OCI-M2 (cell line): ENCODE data around the gene CHRNG.
"Not testable (repeated sequence)": the region's sequence is repeated elsewhere in the genome, so short reads cannot be mapped to it uniquely, and the experiment has no call there.

Experiments used
- DNase-seq: peaks from one replicate; lab custom pipeline; 2025; ENCODE audit not compliant: unreplicated experiment; lab: John Stamatoyannopoulos, UW

Gene CHRNG

GRCh38 chr2:232543928-232544631, 4.6 kb downstream of the CHRNG start:
- DNase-seq: no peak

- DNase-seq: no peak
These were observed 5.2 kb downstream of the CHRNG start for GRCh38 chr2:232544674-232545073.

- DNase-seq: no peak
These were observed 6.3 kb downstream of the CHRNG start for GRCh38 chr2:232545511-232546375.

GRCh38 chr2:232547991-232548390, 8.5 kb downstream of the CHRNG start:
- no peak for DNase-seq

GRCh38 chr2:232549655-232550353, 10.3 kb downstream of the CHRNG start:
- DNase-seq: no peak

- DNase-seq: peak; percentile 21
These were observed 11.1 kb downstream of the CHRNG start, which contains the start of the genes EIF4E2 and TIGD1 for GRCh38 chr2:232550354-232551249. TSS of gene EIF4E2 (plus strand) at chr2:232550689. CDS start at chr2:232550725, 36 bp downstream. TSS of gene TIGD1 (minus strand) at chr2:232550557. CDS start at chr2:232549882, 675 bp downstream.

- DNase-seq: no peak
These were observed 11.8 kb downstream of the CHRNG start for GRCh38 chr2:232551250-232551638.

- no peak for DNase-seq
These were observed 12.3 kb downstream of the CHRNG start for GRCh38 chr2:232551776-232552175.

GRCh38 chr2:232556426-232556825, 16.9 kb downstream of the CHRNG start:
- DNase-seq: no peak

GRCh38 chr2:232562515-232563151, 23.1 kb downstream of the CHRNG start:
- no peak for DNase-seq

GRCh38 chr2:232563580-232563979, 24.1 kb downstream of the CHRNG start:
- no peak for DNase-seq

GRCh38 chr2:232567721-232568120, 28.2 kb downstream of the CHRNG start:
- no peak for DNase-seq

- DNase-seq: no peak
These were observed 28.7 kb downstream of the CHRNG start for GRCh38 chr2:232568161-232568560.

- DNase-seq: no peak
These were observed 30.0 kb downstream of the CHRNG start for GRCh38 chr2:232569541-232569940.

GRCh38 chr2:232570481-232570880, 31.0 kb downstream of the CHRNG start:
- not testable (repeated sequence) for DNase-seq

GRCh38 chr2:232571026-232571474, 31.6 kb downstream of the CHRNG start:
- no peak for DNase-seq

GRCh38 chr2:232573042-232573441, 33.5 kb downstream of the CHRNG start:
- no peak for DNase-seq

- DNase-seq: no peak
These were observed 34.4 kb downstream of the CHRNG start for GRCh38 chr2:232573771-232574435.

GRCh38 chr2:232574674-232575403, 35.3 kb downstream of the CHRNG start:
- DNase-seq: no peak
